Measurements from ENCODE around the gene PEX11G. TPM values are rescaled to one million over a fixed set of nuclear protein-coding genes. Genes with fewer than 3 reads are reported as not detected.

Gene PEX11G
- total and polyA plus RNA-seq, 10 of the 15 experiments (the other 5 are each of a cell fraction or from before 2014, with no cell fraction given) = 0.05 to 1.8 (median 0.73) TPM; not detected in 1

- TF ChIP-seq CUX1 (IDR thresholded peaks at IDR 0.05; ENCODE audit: insufficient replicate concordance, low read depth, low read length) (no peak), ZNF622 (IDR thresholded peaks at IDR 0.05) (no peak), SMC3 (IDR thresholded peaks at IDR 0.05; ENCODE audit: borderline replicate concordance, low read length) (no peak), JUNB (IDR thresholded peaks at IDR 0.05) (no peak), TAF1 (IDR thresholded peaks at IDR 0.05; ENCODE audit: borderline replicate concordance, low read depth, low read length) (no peak), MLLT1 (IDR thresholded peaks at IDR 0.05) (peak; percentile 45), STAT1 (conservative IDR thresholded peaks at IDR 0.05) (peak; percentile 93; the same call in 1 of the 2 replicates), LARP7 (IDR thresholded peaks at IDR 0.05) (peak; percentile 96), CHD4 (IDR thresholded peaks at IDR 0.05) (no peak), E4F1 (IDR thresholded peaks at IDR 0.05; ENCODE audit: borderline replicate concordance, partially characterized antibody) (peak; percentile 69), ZBTB33 (IDR thresholded peaks at IDR 0.05) (0 out of 2 replicates have a peak, but pooled peaks have one; percentile 7), IRF4 (IDR thresholded peaks at IDR 0.05; ENCODE audit: low read depth, low read length) (no peak), SRF (IDR thresholded peaks at IDR 0.05; ENCODE audit: low read depth in 2 of 2, low read length in 2 of 2) (no peak), BCL3 (IDR thresholded peaks at IDR 0.05; ENCODE audit: borderline replicate concordance, insufficient read depth, low read depth, low read length, poor library complexity, severe bottlenecking) (no peak), ETV6 (conservative IDR thresholded peaks at IDR 0.05 in 1 of 2, IDR thresholded peaks at IDR 0.05 in 1 of 2; ENCODE audit: borderline replicate concordance in 1 of 2, low read depth in 1 of 2) (no peak)
These were observed 46.5 kb upstream of the PEX11G start, which contains the start of gene PNPLA6 (continued) for GRCh38 chr19:7535047-7535997.

Data from GM12878 (cell line).